SK-N-MC (cell line): Measurements from ENCODE around the gene AFF2.

Experiments used
- EZH2 ChIP-seq: fragments of 200-600 bp; sonication (generic); IDR thresholded peaks from one replicate; pipeline ENCODE4 v1.6.1; 2017; ENCODE audit warnings: antibody characterized with exemption
- POLR2AphosphoS5 ChIP-seq: IDR thresholded peaks from 2 replicates; pipeline ENCODE4 v1.6.1; 2012; ENCODE audit warnings: mild to moderate bottlenecking, low read depth, low read length, borderline replicate concordance

GRCh38 chrX:148713981-148714380, 213.6 kb downstream of the AFF2 start:
- TF ChIP-seq EZH2 (no peak), POLR2AphosphoS5 (no peak)
